Mesenchymal stem cell (in vitro differentiated cells and primary cell): ENCODE data around the gene OR2B2.

ENCODE experiments used
- DNase-seq: peaks from one replicate; pipeline ENCODE4 v3.0.0-alpha.2; 2013
- H2AFZ ChIP-seq: one replicate; pipeline ENCODE4 v1.6.1; 2013; ENCODE audit warnings: low read depth, mild to moderate bottlenecking, control low read depth, inconsistent platforms, low read length, moderate library complexity
- H2AK5ac ChIP-seq: 2 replicates; pipeline ENCODE4 v1.6.1; 2013; ENCODE audit warnings: low read length, moderate library complexity, mild to moderate bottlenecking, inconsistent platforms; ENCODE audit not compliant: severe bottlenecking
- H2BK120ac ChIP-seq: one replicate; pipeline ENCODE4 v1.6.1; 2013; ENCODE audit warnings: low read depth, mild to moderate bottlenecking, inconsistent platforms, low read length, moderate library complexity
- H2BK12ac ChIP-seq, 2 experiments: one replicate each; pipeline ENCODE4 v1.6.1; 2013; ENCODE audit warnings: inconsistent platforms in 2 of 2, low read length in 2 of 2, mild to moderate bottlenecking in 2 of 2, moderate library complexity in 2 of 2, control low read depth in 1 of 2
- H2BK15ac ChIP-seq: one replicate; pipeline ENCODE4 v1.6.1; 2013; ENCODE audit warnings: mild to moderate bottlenecking, low read depth, inconsistent platforms; ENCODE audit not compliant: poor library complexity, severe bottlenecking
- H2BK5ac ChIP-seq: 2 replicates; pipeline ENCODE4 v1.6.1; 2013; ENCODE audit warnings: low read depth, mild to moderate bottlenecking, low read length, control low read depth, inconsistent platforms; ENCODE audit not compliant: poor library complexity, severe bottlenecking
- H3K14ac ChIP-seq, 2 experiments: one replicate each; pipeline ENCODE4 v1.6.1; 2013; ENCODE audit warnings: inconsistent platforms in 2 of 2, low read length in 2 of 2, control low read depth in 1 of 2, mild to moderate bottlenecking in 1 of 2, moderate library complexity in 1 of 2
- H3K18ac ChIP-seq, 2 experiments: one replicate each; pipeline ENCODE4 v1.6.1; 2013; ENCODE audit warnings: inconsistent platforms in 2 of 2, low read length in 2 of 2, control low read depth in 1 of 2, low read depth in 1 of 2, mild to moderate bottlenecking in 1 of 2
- H3K23ac ChIP-seq, 2 experiments: one replicate each; pipeline ENCODE4 v1.6.1; 2013; ENCODE audit warnings: inconsistent platforms in 2 of 2, low read length in 2 of 2, mild to moderate bottlenecking in 2 of 2, moderate library complexity in 2 of 2, control low read depth in 1 of 2
- H3K27ac ChIP-seq: 2 replicates; pipeline ENCODE4 v1.5.1; 2013; ENCODE audit warnings: mild to moderate bottlenecking, moderate library complexity, low read length, control low read depth, inconsistent platforms; ENCODE audit not compliant: poor library complexity, severe bottlenecking
- H3K27me3 ChIP-seq, 2 experiments: 2 replicates each; pipeline versions ENCODE4 v1.6.1 to v1.7.0; 2013; ENCODE audit warnings: low read length in 2 of 2, mild to moderate bottlenecking in 2 of 2, moderate library complexity in 2 of 2, control low read depth in 1 of 2, inconsistent platforms in 1 of 2; ENCODE audit not compliant: control insufficient read depth in 1 of 2, insufficient read depth in 1 of 2
- H3K36me3 ChIP-seq, 2 experiments: 2 replicates each; pipeline versions ENCODE4 v1.6.1 to v1.7.0; 2013; ENCODE audit warnings: low read length in 2 of 2, control low read depth in 1 of 2, inconsistent platforms in 1 of 2, low read depth in 1 of 2, mild to moderate bottlenecking in 1 of 2; ENCODE audit not compliant: insufficient read depth in 2 of 2, control insufficient read depth in 1 of 2
- H3K4ac ChIP-seq, 2 experiments: one replicate each; pipeline ENCODE4 v1.6.1; 2013; ENCODE audit warnings: inconsistent platforms in 2 of 2, low read length in 2 of 2, mild to moderate bottlenecking in 2 of 2, moderate library complexity in 2 of 2, control low read depth in 1 of 2, low read depth in 1 of 2
- H3K4me1 ChIP-seq: 2 replicates; pipeline ENCODE4 v1.6.1; 2013; ENCODE audit warnings: low read depth, low read length, control low read depth; ENCODE audit not compliant: control insufficient read depth, insufficient read depth
- H3K4me2 ChIP-seq: 2 replicates; pipeline ENCODE4 v1.6.1; 2013; ENCODE audit warnings: low read length, mild to moderate bottlenecking, inconsistent platforms; ENCODE audit not compliant: poor library complexity, severe bottlenecking
- H3K4me3 ChIP-seq, 2 experiments: 2 replicates each; pipeline versions ENCODE4 v1.5.1 to v1.7.0; 2013; ENCODE audit warnings: low read length in 2 of 2, mild to moderate bottlenecking in 2 of 2, control low read depth in 1 of 2, low read depth in 1 of 2; ENCODE audit not compliant: insufficient read depth in 1 of 2
- H3K79me1 ChIP-seq: replicated peaks from 2 replicates; pipeline ENCODE4 v1.6.1; 2013; ENCODE audit warnings: mild to moderate bottlenecking, control low read depth, low read length, inconsistent platforms; ENCODE audit not compliant: poor library complexity, severe bottlenecking
- H3K9ac ChIP-seq: 2 replicates; pipeline ENCODE4 v1.7.0; 2013; ENCODE audit warnings: mild to moderate bottlenecking, low read length, moderate library complexity
- H3K9me3 ChIP-seq: 2 replicates; pipeline ENCODE4 v1.7.0; 2013; ENCODE audit warnings: mild to moderate bottlenecking, low read length; ENCODE audit not compliant: control insufficient read depth
- H4K8ac ChIP-seq: one replicate; pipeline ENCODE4 v1.6.1; 2013; ENCODE audit warnings: inconsistent platforms, mild to moderate bottlenecking, low read length, moderate library complexity
- H4K91ac ChIP-seq: one replicate; pipeline ENCODE4 v1.6.1; 2013; ENCODE audit warnings: mild to moderate bottlenecking, low read length, inconsistent platforms
- WGBS: methylation state at CpG from one replicate; pipeline ENCODE4 v1.1.7; 2013; ENCODE audit warnings: mixed read lengths; 5-methylcytosine and 5-hydroxymethylcytosine counted together

Gene OR2B2

GRCh38 chr6:27867945-27868300 is 44.3 kb downstream of the OR2B2 start:
- peak overlapping the region; percentile 92 for H3K9ac ChIP-seq
- H3K4me2 ChIP-seq: peak overlapping the region; percentile 17
- H3K27ac ChIP-seq: no peak overlapping the region
- H3K27me3 ChIP-seq: no peaks in the 10 kb centered on the region
- H3K79me1 ChIP-seq: no peaks in the 10 kb centered on the region
- no peak overlapping the region for H3K14ac ChIP-seq
- H3K18ac ChIP-seq: no peak overlapping the region
- no peaks in the 10 kb centered on the region for H3K36me3 ChIP-seq
- H2BK120ac ChIP-seq: no peak overlapping the region
- H3K4me1 ChIP-seq: peaks cover 17% of the 10 kb centered on the region
- H2BK12ac ChIP-seq: no peak overlapping the region
- DNase-seq: peak; percentile 30
- no peak overlapping the region for H2BK15ac ChIP-seq
- no peak overlapping the region for H4K91ac ChIP-seq
- no peak overlapping the region for H3K23ac ChIP-seq
- H3K9me3 ChIP-seq: no peaks in the 10 kb centered on the region
- H3K4ac ChIP-seq: peak overlapping the region in 1 of 2 experiments; percentile 5
- H4K8ac ChIP-seq: no peak overlapping the region
- WGBS: no CpG with 5 or more reads among the region's 1 CpG
- H2BK5ac ChIP-seq: no peak overlapping the region
- H2AK5ac ChIP-seq: no peak overlapping the region
- no peak overlapping the region for H2AFZ ChIP-seq
- peak overlapping the region in 1 of 2 experiments; percentile 87 for H3K4me3 ChIP-seq

DNA sequence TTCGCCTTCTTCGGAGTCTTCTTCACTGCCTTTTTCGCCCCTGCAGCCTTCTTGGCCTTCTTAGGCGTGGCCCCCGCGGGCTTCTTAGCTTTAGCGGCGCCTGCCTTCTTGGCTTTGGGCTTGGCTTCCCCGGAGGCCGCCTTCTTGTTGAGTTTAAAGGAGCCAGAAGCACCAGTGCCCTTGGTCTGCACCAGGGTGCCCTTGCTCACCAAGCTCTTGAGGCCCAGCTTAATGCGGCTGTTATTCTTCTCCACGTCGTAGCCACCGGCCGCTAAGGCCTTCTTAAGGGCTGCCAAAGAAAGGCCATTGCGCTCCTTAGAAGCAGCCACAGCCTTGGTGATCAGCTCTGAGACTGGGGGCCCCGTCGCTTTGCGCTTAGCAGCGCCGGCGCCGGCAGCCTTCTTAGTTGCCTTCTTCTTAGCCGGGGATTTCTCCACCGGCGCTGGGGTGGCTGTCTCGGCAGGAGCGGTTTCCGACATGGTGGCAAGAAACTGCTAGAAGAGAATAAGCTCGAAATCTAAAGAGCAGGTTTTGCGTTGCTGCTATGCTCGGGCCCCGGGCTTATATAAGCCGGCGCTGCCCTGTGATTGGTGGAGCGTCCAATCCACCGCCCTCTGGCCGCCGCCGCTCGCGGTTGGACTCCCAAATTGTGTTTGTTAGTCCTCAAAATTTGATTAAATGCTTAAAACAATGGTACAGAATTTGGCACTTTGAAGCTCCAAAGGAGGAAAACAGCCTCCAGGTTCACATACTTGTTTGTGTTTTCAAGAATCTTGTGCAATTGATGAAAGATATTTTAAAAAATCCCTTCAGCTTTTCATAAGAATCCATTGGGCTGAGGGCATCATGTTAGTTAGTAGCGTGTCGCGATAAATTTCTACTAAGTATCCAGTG is 44.9 kb downstream of the OR2B2 start:
- Histone ChIP-seq H3K18ac (peak overlapping the region in 1 of 2 experiments; percentile 25), H2AK5ac (no peak overlapping the region), H3K79me1 (no peaks in the 10 kb centered on the region), H3K9me3 (no peaks in the 10 kb centered on the region), H3K27ac (peak overlapping the region; percentile 12), H4K8ac (no peak overlapping the region), H3K4me1 (peaks cover 17% of the 10 kb centered on the region), H4K91ac (no peak overlapping the region), H3K27me3 (no peaks in the 10 kb centered on the region), H3K4ac (no peak overlapping the region), H3K23ac (no peak overlapping the region), H2AFZ (no peak overlapping the region), H3K9ac (peak overlapping the region; percentile 92), H2BK120ac (no peak overlapping the region), H3K36me3 (no peaks in the 10 kb centered on the region), H3K14ac (peak overlapping the region in 1 of 2 experiments; percentile 2), H3K4me3 (peak overlapping the region; percentile 44 to 87), H2BK15ac (no peak overlapping the region), H2BK5ac (no peak overlapping the region), H2BK12ac (no peak overlapping the region), H3K4me2 (peak overlapping the region; percentile 99)
- peak; percentile 81 for DNase-seq
- 4% methylated on average over 40 of the region's 45 CpGs for WGBS

GRCh38 chr6:27866357-27867050 is 45.7 kb downstream of the OR2B2 start:
- no peaks in the 10 kb centered on the region for H3K36me3 ChIP-seq
- H2AK5ac ChIP-seq: no peak overlapping the region
- no peaks in the 10 kb centered on the region for H3K27me3 ChIP-seq
- WGBS: under 1% methylated on average over 25 of the region's 27 CpGs
- no peak overlapping the region for H4K8ac ChIP-seq
- peak overlapping the region; percentile 99 for H3K4me2 ChIP-seq
- DNase-seq: peak; percentile 86
- peak overlapping the region; percentile 44 to 87 for H3K4me3 ChIP-seq
- no peak overlapping the region for H4K91ac ChIP-seq
- H3K27ac ChIP-seq: no peak overlapping the region
- no peak overlapping the region for H3K14ac ChIP-seq
- no peak overlapping the region for H3K18ac ChIP-seq
- no peak overlapping the region for H3K4ac ChIP-seq
- H2BK15ac ChIP-seq: no peak overlapping the region
- no peaks in the 10 kb centered on the region for H3K9me3 ChIP-seq
- no peak overlapping the region for H2BK120ac ChIP-seq
- peaks cover 14% of the 10 kb centered on the region for H3K4me1 ChIP-seq
- H3K23ac ChIP-seq: no peak overlapping the region
- peak overlapping the region; percentile 92 for H3K9ac ChIP-seq
- H2BK5ac ChIP-seq: no peak overlapping the region
- no peak overlapping the region for H2AFZ ChIP-seq
- no peak overlapping the region for H2BK12ac ChIP-seq
- H3K79me1 ChIP-seq: no peaks in the 10 kb centered on the region

- no peak overlapping the region for H3K14ac ChIP-seq
Measured at GRCh38 chr6:27865850-27866356, 46.3 kb downstream of the OR2B2 start.

More at GRCh38 chr6:27865850-27866356, 46.3 kb downstream of the OR2B2 start:
- H3K9ac ChIP-seq: peak overlapping the region; percentile 92
- H3K79me1 ChIP-seq: no peaks in the 10 kb centered on the region
- H2BK12ac ChIP-seq: no peak overlapping the region
- H3K4ac ChIP-seq: no peak overlapping the region
- H2AK5ac ChIP-seq: no peak overlapping the region
- no peak overlapping the region for H3K18ac ChIP-seq
- H3K23ac ChIP-seq: no peak overlapping the region
- peak overlapping the region; percentile 61 to 87 for H3K4me3 ChIP-seq
- H3K9me3 ChIP-seq: no peaks in the 10 kb centered on the region
- no peak for DNase-seq
- no peak overlapping the region for H4K91ac ChIP-seq
- H3K27me3 ChIP-seq: no peaks in the 10 kb centered on the region
- H2BK5ac ChIP-seq: no peak overlapping the region
- peaks cover 11% of the 10 kb centered on the region for H3K4me1 ChIP-seq
- 3% methylated on average over 16 of the region's 17 CpGs for WGBS
- no peak overlapping the region for H3K27ac ChIP-seq
- no peaks in the 10 kb centered on the region for H3K36me3 ChIP-seq
- H2BK120ac ChIP-seq: no peak overlapping the region
- no peak overlapping the region for H2BK15ac ChIP-seq
- H3K4me2 ChIP-seq: peak overlapping the region; percentile 99
- H2AFZ ChIP-seq: no peak overlapping the region
- H4K8ac ChIP-seq: no peak overlapping the region
